ENCODE data around the gene AVP.

Gene AVP

DNA sequence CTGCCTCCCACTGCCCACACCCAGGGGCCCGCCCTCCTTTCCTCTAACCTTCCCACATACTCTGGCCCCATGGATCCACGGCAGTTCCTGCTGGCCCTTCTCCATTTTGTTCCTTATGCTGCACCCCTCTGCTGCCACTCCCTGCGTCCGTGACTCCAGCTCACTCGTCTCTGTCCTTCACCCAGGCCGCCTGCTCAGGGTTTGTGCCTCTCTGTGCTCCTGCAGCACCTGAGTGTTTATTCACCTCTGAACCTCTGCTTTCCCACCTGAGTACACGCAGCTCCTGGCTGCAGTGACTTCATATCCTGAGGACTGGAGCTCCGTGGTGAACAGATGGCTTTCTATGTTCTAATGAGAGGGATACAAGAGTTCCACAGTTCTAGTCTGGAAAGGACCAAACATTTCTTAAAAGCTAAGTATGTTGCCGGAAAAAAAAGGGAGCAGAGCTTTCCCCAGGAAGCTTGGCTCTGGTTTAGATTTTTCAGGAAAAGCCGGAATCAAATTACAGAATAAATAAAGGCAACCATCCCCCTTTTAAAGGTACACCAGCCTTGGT, 42.6 kb downstream of the AVP start:
- Histone ChIP-seq H3K9me3 (replicated peaks; ENCODE audit: low read length) (no peaks in the 10 kb centered on the region), H3K27me3 (ENCODE audit: control insufficient read depth, insufficient read depth, low read length) (no peaks in the 10 kb centered on the region), H3K4me3 (ENCODE audit: low read length) (no peak overlapping the region), H3K9ac (ENCODE audit: low read depth, low read length) (no peak overlapping the region), H3K4me2 (ENCODE audit: low read length) (no peak overlapping the region), H3K4me1 (ENCODE audit: control insufficient read depth, insufficient read depth, low read length) (peaks cover 20% of the 10 kb centered on the region), H3K36me3 (ENCODE audit: insufficient read depth, low read length) (peaks cover 39% of the 10 kb centered on the region)

DNA sequence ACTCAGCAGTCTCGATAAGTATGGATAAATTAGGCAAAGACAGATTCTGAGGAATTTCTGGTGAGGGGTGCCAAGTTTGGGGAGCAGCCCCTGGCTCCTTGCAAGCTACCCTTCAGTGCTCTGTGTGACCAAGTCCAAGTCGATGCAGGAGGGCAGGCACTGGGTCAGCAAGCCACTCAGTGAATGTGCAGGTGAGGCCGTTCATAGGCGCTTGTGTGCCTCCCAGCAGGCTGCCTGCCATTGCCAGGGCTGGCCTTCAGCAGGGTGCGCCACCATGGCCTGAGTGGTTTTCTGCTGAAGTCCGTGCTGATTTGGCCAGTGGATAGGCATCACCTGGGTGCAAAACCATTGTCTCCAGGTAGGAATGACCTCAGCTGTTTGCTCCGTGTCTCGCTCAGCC, 44.4 kb downstream of the AVP start:
- Histone ChIP-seq H3K4me1 (ENCODE audit: control insufficient read depth, insufficient read depth, low read length) (peaks cover 10% of the 10 kb centered on the region), H3K9ac (ENCODE audit: low read depth, low read length) (no peak overlapping the region), H3K36me3 (ENCODE audit: insufficient read depth, low read length) (peaks cover 58% of the 10 kb centered on the region), H3K4me3 (ENCODE audit: low read length) (no peak overlapping the region), H3K9me3 (replicated peaks; ENCODE audit: low read length) (no peaks in the 10 kb centered on the region), H3K4me2 (ENCODE audit: low read length) (no peak overlapping the region), H3K27me3 (ENCODE audit: control insufficient read depth, insufficient read depth, low read length) (no peaks in the 10 kb centered on the region)

DNA sequence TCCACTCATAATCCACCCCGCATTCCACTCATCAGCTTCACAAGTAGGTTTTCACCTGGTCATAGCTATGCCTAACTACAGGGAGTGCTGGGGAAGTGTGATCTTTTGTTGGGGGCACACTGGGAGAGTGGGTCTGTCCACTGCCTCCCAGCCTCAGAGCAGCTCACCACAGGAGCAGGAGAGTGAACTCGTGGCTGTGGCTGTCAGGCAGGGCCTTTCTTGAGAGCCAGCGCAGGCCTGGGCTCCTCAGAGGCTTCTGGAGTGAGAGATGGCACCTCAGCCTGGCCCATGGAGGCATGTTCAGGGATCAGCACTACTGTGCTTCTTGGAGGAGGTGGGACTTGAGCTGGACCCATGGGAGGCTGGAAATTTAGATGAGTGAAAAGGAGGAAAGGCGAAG, 45.1 kb downstream of the AVP start:
- no peak overlapping the region for H3K4me3 ChIP-seq (ENCODE audit: low read length)
- no peaks in the 10 kb centered on the region for H3K9me3 ChIP-seq (replicated peaks; ENCODE audit: low read length)
- no peak overlapping the region for H3K4me2 ChIP-seq (ENCODE audit: low read length)
- no peaks in the 10 kb centered on the region for H3K27me3 ChIP-seq (ENCODE audit: control insufficient read depth, insufficient read depth, low read length)
- peaks cover 6% of the 10 kb centered on the region for H3K4me1 ChIP-seq (ENCODE audit: control insufficient read depth, insufficient read depth, low read length)
- peaks cover 63% of the 10 kb centered on the region for H3K36me3 ChIP-seq (ENCODE audit: insufficient read depth, low read length)
- no peak overlapping the region for H3K9ac ChIP-seq (ENCODE audit: low read depth, low read length)

DNA sequence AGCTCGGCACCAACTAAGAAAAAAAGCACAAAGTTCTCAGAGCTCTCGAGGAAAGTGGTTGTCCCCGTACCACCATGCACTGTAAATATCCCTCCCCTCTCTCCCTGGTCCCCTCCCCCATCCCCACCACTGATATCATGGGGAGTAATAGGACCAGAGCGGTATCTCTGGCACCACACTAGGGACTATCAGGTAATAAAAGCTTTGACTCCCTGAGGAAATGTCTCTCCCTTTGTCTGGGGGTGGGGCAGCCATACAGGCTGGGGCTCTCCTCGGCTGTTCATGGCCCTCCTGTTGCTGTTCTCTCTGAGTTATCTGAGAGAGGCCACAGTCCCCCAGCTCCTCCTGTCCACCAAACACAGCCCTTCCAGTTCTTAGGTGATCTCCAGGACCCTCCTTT, 46.1 kb downstream of the AVP start:
- Histone ChIP-seq H3K9me3 (replicated peaks; ENCODE audit: low read length) (no peaks in the 10 kb centered on the region), H3K4me2 (ENCODE audit: low read length) (no peak overlapping the region), H3K36me3 (ENCODE audit: insufficient read depth, low read length) (peaks cover 67% of the 10 kb centered on the region), H3K27me3 (ENCODE audit: control insufficient read depth, insufficient read depth, low read length) (no peaks in the 10 kb centered on the region), H3K4me1 (ENCODE audit: control insufficient read depth, insufficient read depth, low read length) (peaks cover 6% of the 10 kb centered on the region), H3K9ac (ENCODE audit: low read depth, low read length) (no peak overlapping the region), H3K4me3 (ENCODE audit: low read length) (no peak overlapping the region)

DNA sequence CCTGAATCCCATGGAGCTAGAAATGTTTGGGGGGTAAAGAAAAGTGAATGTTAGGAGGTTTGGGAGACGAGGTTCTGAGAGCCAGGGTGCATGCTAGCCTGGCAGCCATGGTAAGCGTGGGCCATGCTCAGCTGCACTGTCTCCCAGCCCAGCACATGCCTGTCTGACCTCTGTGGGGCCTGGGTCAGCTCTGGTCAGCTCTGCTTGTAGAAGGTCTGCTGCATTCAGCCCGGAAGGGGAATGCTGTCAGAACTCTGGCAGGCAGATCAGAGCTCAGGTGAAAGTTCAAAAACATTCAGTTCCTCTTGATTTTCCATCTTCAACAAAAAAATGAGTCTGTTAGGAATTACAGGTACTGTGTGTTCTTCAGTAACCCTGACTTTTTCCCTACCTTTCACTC, 46.9 kb downstream of the AVP start:
- no peak overlapping the region for H3K4me3 ChIP-seq (ENCODE audit: low read length)
- no peak overlapping the region for H3K9ac ChIP-seq (ENCODE audit: low read depth, low read length)
- no peaks in the 10 kb centered on the region for H3K9me3 ChIP-seq (replicated peaks; ENCODE audit: low read length)
- no peaks in the 10 kb centered on the region for H3K27me3 ChIP-seq (ENCODE audit: control insufficient read depth, insufficient read depth, low read length)
- no peak overlapping the region for H3K4me2 ChIP-seq (ENCODE audit: low read length)
- H3K4me1 ChIP-seq (ENCODE audit: control insufficient read depth, insufficient read depth, low read length), result peaks cover 6% of the 10 kb centered on the region
- H3K36me3 ChIP-seq (ENCODE audit: insufficient read depth, low read length), result peaks cover 64% of the 10 kb centered on the region

DNA sequence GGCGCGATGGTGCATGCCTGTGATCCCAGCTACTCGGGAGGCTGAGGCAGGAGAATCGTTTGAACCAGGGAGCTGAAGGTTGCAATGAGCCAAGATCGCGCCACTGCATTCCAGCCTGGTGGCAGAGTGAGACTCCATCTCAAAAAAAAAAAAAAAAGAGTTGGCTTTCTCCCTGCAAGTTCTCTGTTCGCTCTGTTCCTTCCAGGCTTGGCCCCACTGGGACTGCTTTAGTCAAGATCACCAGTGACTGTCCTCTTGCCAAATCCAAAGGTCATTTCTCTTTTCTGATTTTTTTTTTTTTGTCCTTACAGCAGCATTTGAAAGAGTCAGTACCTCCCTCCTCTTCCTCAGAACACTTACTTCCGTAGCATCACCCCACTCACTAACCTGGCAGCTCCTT, 51.9 kb downstream of the AVP start:
- Histone ChIP-seq H3K9ac (ENCODE audit: low read depth, low read length) (no peak overlapping the region), H3K9me3 (replicated peaks; ENCODE audit: low read length) (no peaks in the 10 kb centered on the region), H3K27me3 (ENCODE audit: control insufficient read depth, insufficient read depth, low read length) (no peaks in the 10 kb centered on the region), H3K36me3 (ENCODE audit: insufficient read depth, low read length) (peaks cover 54% of the 10 kb centered on the region), H3K4me2 (ENCODE audit: low read length) (no peak overlapping the region), H3K4me1 (ENCODE audit: control insufficient read depth, insufficient read depth, low read length) (no peaks in the 10 kb centered on the region), H3K4me3 (ENCODE audit: low read length) (no peak overlapping the region)
